GM13976 (cell line): Measurements from ENCODE around the gene ETFDH.
"Not testable (repeated sequence)": the region's sequence is repeated elsewhere in the genome, so short reads cannot be mapped to it uniquely, and the experiment has no call there.

Source experiments
- DNase-seq: peaks from one replicate; pipeline ENCODE4 v3.0.0; 2012; ENCODE audit warnings: low spot score
- CTCF ChIP-seq: IDR thresholded peaks from 2 replicates; pipeline ENCODE4 v1.5.1; 2012; ENCODE audit warnings: borderline replicate concordance, mild to moderate bottlenecking; ENCODE audit not compliant: insufficient read depth; ENCODE audit errors: extremely low read depth, missing control alignments, control extremely low read depth
- in situ Hi-C: fragments of 300-500 bp; cut with MboI; formaldehyde crosslinking; loops from one replicate; pipeline ENCODE4 v1.12.0; 2022; ENCODE audit warnings: low sequenced_read_pairs, mixed read lengths, inconsistent platforms; ENCODE audit not compliant: unreplicated experiment

The ETFDH gene

GRCh38 chr4:158644760-158645159 is 27.3 kb upstream of the ETFDH start:
- no peak for DNase-seq
- TF ChIP-seq CTCF = no peak
- in situ Hi-C loops = no loop called here

GRCh38 chr4:158649111-158649680 is 22.9 kb upstream of the ETFDH start:
- no peak for DNase-seq
- no peak for TF ChIP-seq CTCF
- in situ Hi-C loops = no loop called here

- no peak for TF ChIP-seq CTCF
- no peak for DNase-seq
- in situ Hi-C loops = no loop called here
Measured at GRCh38 chr4:158652920-158653319, 19.2 kb upstream of the ETFDH start.

GRCh38 chr4:158656439-158656838 is 15.7 kb upstream of the ETFDH start:
- no peak for DNase-seq

GRCh38 chr4:158657291-158657690 is 14.8 kb upstream of the ETFDH start:
- no peak for TF ChIP-seq CTCF
- in situ Hi-C loops = no loop called here
- DNase-seq = no peak

More at GRCh38 chr4:158656439-158656838, 15.7 kb upstream of the ETFDH start:
- no peak for TF ChIP-seq CTCF
- in situ Hi-C loops = no loop called here

- in situ Hi-C loops, DNase-seq: not testable (repeated sequence)
Measured at GRCh38 chr4:158663255-158663654, 8.8 kb upstream of the ETFDH start.

- DNase-seq, in situ Hi-C loops: not testable (repeated sequence)
Measured at GRCh38 chr4:158663707-158664625, 8.1 kb upstream of the ETFDH start.
